OCI-LY7 (cell line): Measurements from ENCODE around the gene ING4.

Experiments
- CTCF ChIP-seq: fragments of 200-600 bp; sonication (generic); conservative IDR thresholded peaks from 2 replicates; pipeline ENCODE4 v1.5.1; 2014; ENCODE audit warnings: mild to moderate bottlenecking, antibody characterized with exemption, low read length, moderate library complexity, mixed read lengths
- EZH2phosphoT487 ChIP-seq: fragments of 200-600 bp; sonication (generic); IDR thresholded peaks from 2 replicates; pipeline ENCODE4 v1.6.1; 2018; ENCODE audit warnings: low read depth, borderline replicate concordance, mild to moderate bottlenecking, mixed run types, antibody characterized with exemption, low read length, moderate library complexity, mixed read lengths

GRCh38 chr12:6664902-6665301 lies 2.0 kb upstream of the ING4 start:
- TF ChIP-seq CTCF, result no peak
- TF ChIP-seq EZH2phosphoT487, result no peak
